HK-2 (cell line): ENCODE data around the gene CREB3.

ENCODE experiments used
- DNase-seq: peaks from one replicate; pipeline ENCODE4 v3.0.0-alpha.2; 2018; ENCODE audit not compliant: unreplicated experiment

Gene CREB3

GRCh38 chr9:35700942-35701341 lies 31.5 kb upstream of the CREB3 start:
- no peak for DNase-seq

DNA sequence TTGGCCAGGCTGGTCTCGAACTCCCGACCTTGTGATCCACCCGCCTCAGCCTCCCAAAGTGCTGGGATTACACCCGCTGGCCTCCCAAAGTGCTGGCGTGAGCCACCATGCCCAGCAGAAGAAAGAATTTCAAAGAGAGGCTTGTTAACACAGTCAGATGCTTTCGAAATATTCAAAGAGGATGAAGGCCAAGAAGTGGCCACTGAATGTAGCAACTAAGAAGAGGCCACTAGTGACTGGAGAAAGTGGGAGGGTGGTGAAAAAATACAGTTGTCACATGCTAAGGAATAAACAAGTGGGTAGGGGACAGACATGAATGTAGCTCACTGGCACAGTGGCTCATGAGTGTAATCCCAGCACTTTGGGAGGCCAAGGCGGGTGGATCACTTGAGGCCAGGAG lies 29.8 kb upstream of the CREB3 start:
- no peak for DNase-seq

- no peak for DNase-seq
Observed at GRCh38 chr9:35703906-35704672, 28.4 kb upstream of the CREB3 start.

- DNase-seq: no peak
Observed at GRCh38 chr9:35705372-35705771, 27.1 kb upstream of the CREB3 start.

- DNase-seq: no peak
Observed at GRCh38 chr9:35705836-35706430, 26.5 kb upstream of the CREB3 start.

DNA sequence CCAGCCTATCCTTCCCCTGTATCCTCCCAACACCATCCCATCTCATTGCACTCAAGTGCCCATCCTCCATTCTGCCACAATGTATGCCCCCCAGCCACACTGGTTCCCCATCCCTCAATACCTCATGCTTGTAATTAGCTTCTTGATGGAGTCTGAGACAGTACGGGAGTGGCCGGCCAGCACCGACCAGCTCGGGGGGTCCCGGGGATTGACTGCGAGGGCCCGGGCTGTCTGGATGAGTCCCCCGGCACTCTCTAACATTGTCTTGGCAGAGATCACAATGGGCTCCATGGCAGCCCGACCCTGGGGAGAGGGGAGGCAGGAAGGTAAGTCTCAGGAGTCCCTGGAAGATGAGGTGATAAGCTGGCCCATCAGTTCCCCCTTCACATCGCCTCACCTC lies 25.5 kb upstream of the CREB3 start:
- DNase-seq: no peak

DNA sequence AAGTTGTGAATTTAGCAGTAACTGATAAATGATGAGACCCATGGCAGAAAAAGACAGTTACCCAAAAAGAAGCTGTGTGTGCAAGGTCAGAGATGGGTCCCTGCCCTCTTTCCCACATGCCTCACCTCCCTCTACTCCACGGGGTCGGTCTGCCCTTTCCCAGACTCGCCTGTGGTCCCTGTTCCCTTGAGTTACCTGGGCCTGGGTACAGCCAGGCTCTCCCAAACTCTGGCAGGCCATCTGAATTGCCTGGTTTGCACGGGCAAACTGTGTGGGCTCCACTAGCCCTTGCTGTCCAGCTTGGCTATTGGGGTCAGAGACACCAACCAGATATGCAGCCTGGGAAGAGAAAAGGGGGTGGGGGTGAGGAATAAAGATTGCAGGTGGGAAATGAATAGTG lies 24.3 kb upstream of the CREB3 start:
- no peak for DNase-seq

GRCh38 chr9:35710818-35711500 lies 21.5 kb upstream of the CREB3 start:
- DNase-seq: no peak

GRCh38 chr9:35711501-35712428 lies 20.7 kb upstream of the CREB3 start:
- no peak for DNase-seq

DNA sequence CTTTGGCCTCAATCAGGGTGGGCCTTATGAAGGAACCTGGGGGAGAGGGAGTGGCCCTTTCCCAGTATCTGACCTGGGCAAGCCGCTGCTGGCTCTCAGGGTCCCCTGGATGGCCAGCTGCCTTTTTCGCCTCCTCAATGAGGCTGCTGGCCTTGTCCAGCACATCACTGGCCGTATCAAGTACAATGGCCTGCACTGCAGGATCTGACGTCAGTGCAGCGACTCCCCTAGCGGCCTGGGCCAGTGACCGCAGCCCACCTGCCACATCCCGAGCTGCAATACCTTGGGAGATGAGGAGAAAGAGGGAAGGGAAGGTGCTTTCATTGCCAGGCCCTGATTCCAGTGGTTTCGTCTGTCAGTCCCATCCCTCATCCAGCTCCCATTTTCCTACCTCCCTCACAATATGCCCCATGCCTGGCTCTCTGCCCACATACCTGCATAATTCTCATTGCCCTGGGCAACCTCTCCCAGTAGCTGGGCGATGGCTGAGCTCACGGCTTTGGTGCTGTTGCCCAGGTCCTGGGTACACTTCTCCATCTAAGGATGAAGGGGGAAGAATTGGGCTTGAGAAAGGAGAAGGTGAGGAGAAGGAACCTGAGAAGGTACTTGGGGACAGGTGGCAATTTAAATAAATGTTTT lies 19.6 kb upstream of the CREB3 start:
- no peak for DNase-seq

DNA sequence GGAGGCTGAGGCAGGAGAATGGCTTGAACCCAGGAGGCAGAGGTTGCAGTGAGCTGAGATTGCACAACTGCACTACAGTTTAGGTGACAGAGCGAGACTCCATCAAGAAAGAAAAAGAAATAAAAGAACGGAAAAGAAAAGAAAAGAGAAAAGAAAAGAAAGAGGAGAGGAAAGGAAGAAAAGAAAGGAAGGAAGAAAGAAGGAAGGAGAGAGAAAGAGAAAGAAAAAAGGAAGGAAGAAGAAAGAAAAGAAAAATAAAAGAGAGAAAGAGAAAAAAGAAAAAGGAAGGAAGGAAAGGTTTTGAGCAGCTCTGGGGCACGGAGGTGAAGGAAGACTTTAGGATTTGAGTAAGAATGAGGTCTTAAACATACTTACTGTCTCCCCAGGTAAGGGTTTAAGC lies 18.9 kb upstream of the CREB3 start:
- DNase-seq: no peak

DNA sequence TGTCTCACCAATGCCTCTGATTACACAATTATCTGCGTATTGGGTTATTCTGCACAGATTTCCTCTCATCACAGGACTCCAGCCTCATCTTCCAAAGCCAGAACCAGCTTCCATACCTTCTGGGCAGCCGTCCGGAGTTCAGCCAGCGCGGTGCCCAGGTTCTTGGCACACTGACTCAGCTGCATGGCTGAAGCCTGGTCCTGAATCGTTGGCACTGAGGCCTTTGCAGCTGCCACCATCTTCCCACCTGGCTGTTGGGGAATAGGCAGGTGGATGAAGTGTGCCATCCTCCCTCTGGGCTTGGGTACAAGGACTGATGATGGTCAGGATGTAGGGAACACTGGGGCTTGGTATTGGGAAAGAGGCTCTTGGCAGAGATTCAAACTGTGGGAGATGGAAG lies 18.3 kb upstream of the CREB3 start:
- DNase-seq: no peak

GRCh38 chr9:35714579-35715252 lies 17.8 kb upstream of the CREB3 start:
- DNase-seq: no peak

GRCh38 chr9:35716230-35716629 lies 16.2 kb upstream of the CREB3 start:
- no peak for DNase-seq

- DNase-seq: no peak
Observed at GRCh38 chr9:35717132-35717870, 15.2 kb upstream of the CREB3 start.

GRCh38 chr9:35718721-35719511 lies 13.6 kb upstream of the CREB3 start:
- DNase-seq: no peak

DNA sequence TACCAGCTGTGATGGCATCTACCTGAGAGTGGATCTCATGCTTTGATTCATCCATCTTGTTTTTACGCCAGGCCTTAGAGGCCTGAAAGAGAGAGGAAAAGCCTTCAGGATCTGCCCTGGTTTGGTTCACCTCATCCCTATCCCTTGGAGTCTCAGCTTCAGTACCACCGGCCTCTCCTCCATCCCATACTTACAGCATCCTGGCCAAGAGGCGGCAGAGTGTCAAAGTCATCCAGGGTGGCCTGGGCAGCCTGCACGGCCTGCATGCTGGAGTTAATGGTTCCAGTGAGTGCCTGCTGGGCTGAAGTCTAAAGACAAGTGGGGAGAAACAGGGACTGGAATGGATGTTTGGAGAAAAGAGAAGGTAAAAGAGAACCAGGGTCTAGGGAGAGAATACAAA lies 12.9 kb upstream of the CREB3 start:
- no peak for DNase-seq

GRCh38 chr9:35723426-35723825 lies 9.0 kb upstream of the CREB3 start:
- no peak for DNase-seq

- DNase-seq: no peak
Observed at GRCh38 chr9:35723908-35724307, 8.6 kb upstream of the CREB3 start.
